ENCODE data around the gene ANGEL2.

DNA sequence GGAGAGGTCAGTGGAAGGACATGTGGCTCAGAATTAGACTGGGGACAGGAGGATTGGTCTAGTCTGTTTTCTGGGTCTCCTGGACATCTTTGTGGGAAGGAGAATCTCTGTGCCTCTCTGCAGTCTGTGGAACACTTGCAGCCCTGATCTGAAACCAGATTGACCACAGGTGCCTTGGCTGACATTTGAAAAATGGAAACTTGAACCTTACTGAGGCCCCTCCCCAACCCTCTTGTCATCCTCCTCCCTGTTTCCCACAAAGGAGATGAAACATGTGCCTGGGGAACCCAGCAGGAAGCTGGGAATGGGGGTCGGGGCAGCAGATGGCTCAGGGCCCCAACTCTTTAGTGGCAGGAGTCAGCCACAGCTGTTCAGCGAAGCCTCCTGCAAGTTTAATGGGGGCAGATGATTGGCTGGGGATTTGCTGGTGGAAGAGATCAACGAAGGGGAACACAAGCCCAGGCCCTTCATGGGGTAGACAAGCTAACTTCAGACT lies 47.3 kb downstream of the ANGEL2 start:
- TF ChIP-seq POLR2A (IDR thresholded peaks at IDR 0.05; ENCODE audit: low read length) (no peak), GATA1 (IDR thresholded peaks at IDR 0.05; ENCODE audit: low read depth, low read length) (no peak)
